Stomach (tissue), 4 donors: Measurements from ENCODE around the gene RTTN.

Experiments used
- CTCF ChIP-seq, 7 experiments: fragments of 450-650 bp in 4 of 7; fragments of 200-600 bp in 3 of 7; sonication (generic) in 3 of 7; IDR thresholded peaks; one replicate each; pipeline ENCODE4 v1.5.1; 2016 to 2019; ENCODE audit warnings: antibody characterized with exemption in 7 of 7, control low read depth in 2 of 7, mild to moderate bottlenecking in 1 of 7
- EP300 ChIP-seq: sonication (generic); formaldehyde crosslinking; IDR thresholded peaks from one replicate; pipeline ENCODE4 v1.6.1; 2017; ENCODE audit warnings: antibody characterized with exemption
- POLR2A ChIP-seq, 4 donors: fragments of 450-650 bp; IDR thresholded peaks; one replicate each; pipeline ENCODE4 v1.6.1; 2016; ENCODE audit warnings: antibody characterized with exemption in 4 of 4, control low read depth in 2 of 4, mild to moderate bottlenecking in 1 of 4, moderate library complexity in 1 of 4
- POLR2AphosphoS5 ChIP-seq, 3 donors: sonication (generic); formaldehyde crosslinking; IDR thresholded peaks; one replicate each; pipeline ENCODE4 v1.6.1; 2016; ENCODE audit warnings: antibody characterized with exemption in 3 of 3

DNA sequence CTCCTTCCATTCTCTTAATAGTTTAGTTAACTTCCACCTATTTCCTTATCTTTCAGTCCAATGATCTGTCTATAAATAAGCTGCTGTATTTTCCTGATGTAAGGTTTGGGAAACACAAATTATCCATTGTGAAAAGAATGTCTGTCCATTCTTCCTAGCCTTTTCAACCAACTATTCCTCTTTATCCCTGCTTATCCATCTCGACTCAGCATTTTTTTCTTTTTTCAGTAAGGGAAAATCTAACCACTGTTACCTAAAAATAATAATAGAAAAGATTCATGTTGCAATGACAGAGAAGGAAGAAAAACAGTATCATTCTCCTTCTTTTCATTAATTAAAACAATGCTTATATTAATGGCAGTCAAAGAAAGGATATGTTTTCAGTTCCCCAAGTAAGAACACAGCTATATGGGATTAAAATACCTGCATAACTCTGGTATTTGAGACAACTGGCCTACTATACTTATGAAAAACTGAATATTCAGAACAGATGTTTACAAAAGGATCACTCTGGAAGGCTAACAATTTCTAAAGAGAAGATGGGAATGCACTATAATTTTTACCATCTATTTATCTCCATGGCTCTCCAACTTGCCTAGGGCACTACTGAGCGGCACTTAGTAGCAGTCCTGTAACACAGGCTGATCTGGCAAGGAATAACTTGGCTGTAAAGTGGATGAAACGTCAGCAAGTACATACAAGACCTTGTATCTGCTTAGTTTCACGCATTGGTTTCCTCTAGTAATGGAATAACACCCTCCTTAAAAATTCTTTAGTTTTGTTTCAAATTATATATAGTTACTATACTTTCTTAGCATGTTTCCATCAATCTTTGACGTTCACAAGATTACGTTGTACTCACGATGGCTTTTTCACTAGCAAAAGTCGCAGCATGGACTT lies 57.2 kb downstream of the RTTN start:
- no peak for TF ChIP-seq EP300
- TF ChIP-seq CTCF (IDR thresholded peaks at IDR 0.05) = no peak
- no peak for TF ChIP-seq POLR2AphosphoS5 (IDR thresholded peaks at IDR 0.05)
- TF ChIP-seq POLR2A (IDR thresholded peaks at IDR 0.05) = no peak
